Measurements from ENCODE around the gene KCNQ1OT1.

Gene KCNQ1OT1

GRCh38 chr11:2571598-2572281, 128.1 kb downstream of the KCNQ1OT1 start:
- WGBS (ENCODE audit: insufficient coverage) = 97% methylated on average over 22 of the region's 23 CpGs
- Histone ChIP-seq H3K27ac (ENCODE audit: insufficient read depth in 1 of 2, low read depth in 1 of 2, low read length in 2 of 2, poor library complexity in 1 of 2, severe bottlenecking in 2 of 2) (no peak overlapping the region), H3K4me1 (ENCODE audit: control extremely low read depth in 1 of 4, control insufficient read depth in 4 of 4, insufficient read depth in 4 of 4, low read length in 3 of 4) (no peaks in the 10 kb centered on the region), H3K36me3 (ENCODE audit: control insufficient read depth in 4 of 4, insufficient read depth in 4 of 4, low read length in 3 of 4) (no peaks in the 10 kb centered on the region), H3K9me3 (ENCODE audit: control extremely low read depth in 1 of 5, control insufficient read depth in 4 of 5, insufficient read depth in 2 of 5, low read depth in 1 of 5, low read length in 4 of 5) (peaks cover 0 to 6% (median 4%) of the 10 kb centered on the region in 5 experiments), H3K4me3 (ENCODE audit: control insufficient read depth in 1 of 7, extremely low read depth in 1 of 7, insufficient read depth in 4 of 7, low read depth in 2 of 7, low read length in 6 of 7) (no peak overlapping the region), H3K27me3 (replicated peaks in 2 of 5; ENCODE audit: control insufficient read depth in 4 of 5, insufficient read depth in 5 of 5, low read length in 4 of 5) (no peaks in the 10 kb centered on the region)
- DNase-seq = no peak
- ChIA-PET CTCF (no interaction called here), POLR2A (no interaction called here)

GRCh38 chr11:2570841-2571597, 128.8 kb downstream of the KCNQ1OT1 start:
- Histone ChIP-seq H3K4me3 (ENCODE audit: control insufficient read depth in 1 of 7, extremely low read depth in 1 of 7, insufficient read depth in 4 of 7, low read depth in 2 of 7, low read length in 6 of 7) (no peak overlapping the region), H3K9me3 (ENCODE audit: control extremely low read depth in 1 of 5, control insufficient read depth in 4 of 5, insufficient read depth in 2 of 5, low read depth in 1 of 5, low read length in 4 of 5) (peaks cover 0 to 6% (median 4%) of the 10 kb centered on the region in 5 experiments), H3K27me3 (replicated peaks in 2 of 5; ENCODE audit: control insufficient read depth in 4 of 5, insufficient read depth in 5 of 5, low read length in 4 of 5) (no peaks in the 10 kb centered on the region), H3K4me1 (ENCODE audit: control extremely low read depth in 1 of 4, control insufficient read depth in 4 of 4, insufficient read depth in 4 of 4, low read length in 3 of 4) (no peaks in the 10 kb centered on the region), H3K36me3 (ENCODE audit: control insufficient read depth in 4 of 4, insufficient read depth in 4 of 4, low read length in 3 of 4) (no peaks in the 10 kb centered on the region), H3K27ac (ENCODE audit: insufficient read depth in 1 of 2, low read depth in 1 of 2, low read length in 2 of 2, poor library complexity in 1 of 2, severe bottlenecking in 2 of 2) (no peak overlapping the region)
- 97% methylated on average over 24 of the region's 25 CpGs for WGBS (ENCODE audit: insufficient coverage)
- POLR2A ChIA-PET = no interaction called here
- CTCF ChIA-PET = no interaction called here
- DNase-seq = no peak

- WGBS (ENCODE audit: insufficient coverage) = 96% methylated on average over 23 of the region's 26 CpGs
- Histone ChIP-seq H3K4me3 (ENCODE audit: control insufficient read depth in 1 of 7, extremely low read depth in 1 of 7, insufficient read depth in 4 of 7, low read depth in 2 of 7, low read length in 6 of 7) (no peak overlapping the region), H3K27ac (ENCODE audit: insufficient read depth in 1 of 2, low read depth in 1 of 2, low read length in 2 of 2, poor library complexity in 1 of 2, severe bottlenecking in 2 of 2) (no peak overlapping the region), H3K27me3 (replicated peaks in 2 of 5; ENCODE audit: control insufficient read depth in 4 of 5, insufficient read depth in 5 of 5, low read length in 4 of 5) (no peaks in the 10 kb centered on the region), H3K9me3 (ENCODE audit: control extremely low read depth in 1 of 5, control insufficient read depth in 4 of 5, insufficient read depth in 2 of 5, low read depth in 1 of 5, low read length in 4 of 5) (peaks cover 0 to 6% (median 4%) of the 10 kb centered on the region in 5 experiments), H3K36me3 (ENCODE audit: control insufficient read depth in 4 of 4, insufficient read depth in 4 of 4, low read length in 3 of 4) (no peaks in the 10 kb centered on the region), H3K4me1 (ENCODE audit: control extremely low read depth in 1 of 4, control insufficient read depth in 4 of 4, insufficient read depth in 4 of 4, low read length in 3 of 4) (no peaks in the 10 kb centered on the region)
- DNase-seq = no peak
- CTCF ChIA-PET = no interaction called here
- POLR2A ChIA-PET = no interaction called here
Measured at GRCh38 chr11:2570211-2570811, 129.5 kb downstream of the KCNQ1OT1 start.

- CTCF ChIA-PET = no interaction called here
- Histone ChIP-seq H3K4me1 (ENCODE audit: control extremely low read depth in 1 of 4, control insufficient read depth in 4 of 4, insufficient read depth in 4 of 4, low read length in 3 of 4) (no peaks in the 10 kb centered on the region), H3K9me3 (ENCODE audit: control extremely low read depth in 1 of 5, control insufficient read depth in 4 of 5, insufficient read depth in 2 of 5, low read depth in 1 of 5, low read length in 4 of 5) (peaks cover 0 to 6% (median 4%) of the 10 kb centered on the region in 5 experiments), H3K27ac (ENCODE audit: insufficient read depth in 1 of 2, low read depth in 1 of 2, low read length in 2 of 2, poor library complexity in 1 of 2, severe bottlenecking in 2 of 2) (no peak overlapping the region), H3K27me3 (replicated peaks in 2 of 5; ENCODE audit: control insufficient read depth in 4 of 5, insufficient read depth in 5 of 5, low read length in 4 of 5) (no peaks in the 10 kb centered on the region), H3K36me3 (ENCODE audit: control insufficient read depth in 4 of 4, insufficient read depth in 4 of 4, low read length in 3 of 4) (no peaks in the 10 kb centered on the region), H3K4me3 (ENCODE audit: control insufficient read depth in 1 of 7, extremely low read depth in 1 of 7, insufficient read depth in 4 of 7, low read depth in 2 of 7, low read length in 6 of 7) (no peak overlapping the region)
- DNase-seq = no peak
- WGBS (ENCODE audit: insufficient coverage) = 99% methylated on average over 10 of the region's 10 CpGs
- POLR2A ChIA-PET = no interaction called here
Measured at GRCh38 chr11:2569731-2570210, 130.0 kb downstream of the KCNQ1OT1 start.

GRCh38 chr11:2569321-2569721, 130.5 kb downstream of the KCNQ1OT1 start:
- ChIA-PET CTCF (no interaction called here), POLR2A (no interaction called here)
- Histone ChIP-seq H3K4me3 (ENCODE audit: control insufficient read depth in 1 of 7, extremely low read depth in 1 of 7, insufficient read depth in 4 of 7, low read depth in 2 of 7, low read length in 6 of 7) (no peak overlapping the region), H3K4me1 (ENCODE audit: control extremely low read depth in 1 of 4, control insufficient read depth in 4 of 4, insufficient read depth in 4 of 4, low read length in 3 of 4) (no peaks in the 10 kb centered on the region), H3K36me3 (ENCODE audit: control insufficient read depth in 4 of 4, insufficient read depth in 4 of 4, low read length in 3 of 4) (no peaks in the 10 kb centered on the region), H3K9me3 (ENCODE audit: control extremely low read depth in 1 of 5, control insufficient read depth in 4 of 5, insufficient read depth in 2 of 5, low read depth in 1 of 5, low read length in 4 of 5) (peaks cover 0 to 6% (median 4%) of the 10 kb centered on the region in 5 experiments), H3K27ac (ENCODE audit: insufficient read depth in 1 of 2, low read depth in 1 of 2, low read length in 2 of 2, poor library complexity in 1 of 2, severe bottlenecking in 2 of 2) (no peak overlapping the region), H3K27me3 (replicated peaks in 2 of 5; ENCODE audit: control insufficient read depth in 4 of 5, insufficient read depth in 5 of 5, low read length in 4 of 5) (no peaks in the 10 kb centered on the region)
- 82% methylated on average over 13 of the region's 14 CpGs for WGBS (ENCODE audit: insufficient coverage)
- DNase-seq = peak in 2 of 3 donors; percentile 10 to 18

GRCh38 chr11:2567026-2567671, 132.6 kb downstream of the KCNQ1OT1 start:
- no peaks in the 10 kb centered on the region for H3K4me1 ChIP-seq (ENCODE audit: control extremely low read depth in 1 of 4, control insufficient read depth in 4 of 4, insufficient read depth in 4 of 4, low read length in 3 of 4)
- CTCF ChIA-PET = interaction anchor here (0.9 to 1.6 kb wide), 2 partner anchors 33 to 326 kb away, joined by 3 to 6 read pairs; no protein-coding TSS in a partner anchor
- H3K36me3 ChIP-seq (ENCODE audit: control insufficient read depth in 4 of 4, insufficient read depth in 4 of 4, low read length in 3 of 4) = no peaks in the 10 kb centered on the region
- peaks cover 0 to 6% (median 4%) of the 10 kb centered on the region in 5 experiments for H3K9me3 ChIP-seq (ENCODE audit: control extremely low read depth in 1 of 5, control insufficient read depth in 4 of 5, insufficient read depth in 2 of 5, low read depth in 1 of 5, low read length in 4 of 5)
- H3K4me3 ChIP-seq (ENCODE audit: control insufficient read depth in 1 of 7, extremely low read depth in 1 of 7, insufficient read depth in 4 of 7, low read depth in 2 of 7, low read length in 6 of 7) = no peak overlapping the region
- H3K27me3 ChIP-seq (replicated peaks in 2 of 5; ENCODE audit: control insufficient read depth in 4 of 5, insufficient read depth in 5 of 5, low read length in 4 of 5) = no peaks in the 10 kb centered on the region
- H3K27ac ChIP-seq (ENCODE audit: insufficient read depth in 1 of 2, low read depth in 1 of 2, low read length in 2 of 2, poor library complexity in 1 of 2, severe bottlenecking in 2 of 2) = no peak overlapping the region
- WGBS (ENCODE audit: insufficient coverage) = 85% methylated on average over 4 of the region's 5 CpGs
- no peak for DNase-seq
- POLR2A ChIA-PET = no interaction called here
